ENCODE data around the gene DENND4C.

Gene DENND4C

DNA sequence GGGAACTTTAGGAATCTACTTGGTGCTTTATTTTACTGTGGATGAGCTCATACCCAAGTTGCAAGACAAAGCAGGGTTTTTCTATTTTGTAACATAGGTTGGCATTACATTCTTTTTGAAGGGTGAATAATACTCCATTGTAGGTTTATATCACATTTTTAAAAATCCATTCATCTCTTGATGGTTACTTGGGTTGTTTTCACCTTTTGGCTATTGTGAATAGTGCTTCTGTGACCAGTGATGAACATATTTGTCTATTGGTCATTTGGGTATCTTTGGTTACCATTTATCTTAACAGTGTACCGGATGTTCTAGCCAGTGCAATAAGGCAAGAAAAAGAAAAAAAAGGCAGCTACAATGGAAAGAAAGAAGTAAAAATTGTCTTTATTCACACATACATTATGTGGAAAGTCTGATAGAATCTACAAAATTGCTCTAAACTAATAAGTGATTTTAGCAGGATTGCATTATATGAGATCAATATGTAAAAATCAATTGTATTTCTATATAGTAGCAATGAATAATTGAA lies 40.0 kb downstream of the DENND4C start:
- DNase-seq, result no peak

DNA sequence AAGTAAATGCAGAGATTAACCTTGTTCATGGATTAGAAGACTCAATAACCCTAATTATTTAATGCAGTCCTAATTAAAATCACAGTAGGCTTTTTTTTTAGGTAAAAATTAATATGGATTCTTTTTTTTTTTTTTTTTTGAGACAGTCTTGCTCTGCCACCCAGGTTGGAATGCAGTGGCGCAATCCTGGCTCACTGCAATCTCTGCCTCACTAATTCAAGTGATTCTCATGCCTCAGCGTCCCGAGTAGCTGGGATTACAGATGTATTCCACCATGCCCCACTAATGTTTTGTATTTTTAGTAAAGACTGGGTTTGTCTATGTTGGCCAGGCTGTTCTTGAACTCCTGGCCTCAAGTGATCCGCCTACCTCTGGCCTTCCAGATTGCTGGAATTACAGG lies 40.6 kb downstream of the DENND4C start:
- DNase-seq, result no peak

DNA sequence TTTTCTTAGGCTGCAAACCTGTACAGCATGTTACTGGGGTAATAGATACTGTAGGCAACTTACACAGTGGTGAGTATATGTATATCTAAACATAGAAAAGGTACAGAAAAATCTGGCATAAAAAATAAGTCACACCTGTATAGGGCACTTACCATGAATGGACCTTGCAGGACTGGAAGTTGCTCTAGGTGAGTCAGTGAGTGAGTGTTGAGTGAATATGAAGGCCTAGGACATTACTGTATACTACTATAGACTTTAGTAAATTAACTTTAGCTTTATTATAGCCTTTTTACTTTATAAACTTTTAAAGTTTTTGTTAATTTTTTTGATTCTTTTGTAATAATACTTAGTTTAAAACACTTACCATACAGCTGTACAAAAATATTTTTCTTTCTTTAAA lies 51.3 kb downstream of the DENND4C start:
- DNase-seq, result no peak

DNA sequence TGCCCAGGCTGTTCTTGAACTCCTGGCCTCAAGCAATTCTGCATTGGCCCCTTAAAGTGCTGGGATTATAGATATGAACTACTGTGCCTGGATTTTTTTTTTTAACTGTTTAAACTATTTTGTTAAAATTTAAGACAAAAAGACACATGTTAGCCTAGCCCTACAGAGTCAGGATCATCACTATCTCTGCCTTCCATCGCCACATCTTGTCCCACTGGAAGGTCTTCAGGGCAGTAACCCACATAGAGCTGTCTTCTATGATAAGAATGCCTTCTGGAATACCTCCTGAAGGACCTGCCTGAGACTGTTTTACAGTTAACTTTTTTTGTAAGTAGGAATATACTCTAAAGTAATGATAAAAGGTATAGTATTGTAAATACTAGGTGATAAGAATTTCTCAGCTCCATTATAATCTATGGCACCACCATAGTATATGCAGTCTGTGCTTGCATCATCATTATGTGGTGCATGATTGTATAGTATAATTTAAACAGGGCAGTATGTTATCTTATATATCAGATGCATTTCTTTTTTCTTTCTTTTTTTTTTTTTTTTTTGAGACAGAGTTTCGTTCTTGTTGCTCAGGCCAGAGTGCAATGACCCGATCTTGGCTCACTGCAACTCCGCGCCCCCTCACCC lies 52.7 kb downstream of the DENND4C start:
- no peak for DNase-seq

DNA sequence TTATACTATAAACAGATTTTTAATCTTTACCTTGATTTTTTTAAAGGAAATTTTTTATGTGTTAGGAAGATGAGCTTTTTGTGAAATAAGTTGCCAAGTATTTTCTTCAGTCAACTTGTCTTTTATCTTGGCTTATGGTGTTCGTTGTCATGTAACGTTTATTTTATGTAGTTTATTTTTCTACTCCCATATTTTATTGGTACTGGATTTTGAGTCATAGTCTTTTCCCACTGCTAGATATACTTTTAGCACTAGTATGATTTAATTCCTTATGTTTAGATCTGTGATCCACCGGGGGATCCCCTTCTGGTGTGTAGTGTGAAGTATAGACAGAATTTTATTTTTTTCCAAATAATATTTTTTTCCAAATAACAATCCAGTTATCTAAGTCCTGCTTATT lies 54.2 kb downstream of the DENND4C start:
- DNase-seq, result no peak

DNA sequence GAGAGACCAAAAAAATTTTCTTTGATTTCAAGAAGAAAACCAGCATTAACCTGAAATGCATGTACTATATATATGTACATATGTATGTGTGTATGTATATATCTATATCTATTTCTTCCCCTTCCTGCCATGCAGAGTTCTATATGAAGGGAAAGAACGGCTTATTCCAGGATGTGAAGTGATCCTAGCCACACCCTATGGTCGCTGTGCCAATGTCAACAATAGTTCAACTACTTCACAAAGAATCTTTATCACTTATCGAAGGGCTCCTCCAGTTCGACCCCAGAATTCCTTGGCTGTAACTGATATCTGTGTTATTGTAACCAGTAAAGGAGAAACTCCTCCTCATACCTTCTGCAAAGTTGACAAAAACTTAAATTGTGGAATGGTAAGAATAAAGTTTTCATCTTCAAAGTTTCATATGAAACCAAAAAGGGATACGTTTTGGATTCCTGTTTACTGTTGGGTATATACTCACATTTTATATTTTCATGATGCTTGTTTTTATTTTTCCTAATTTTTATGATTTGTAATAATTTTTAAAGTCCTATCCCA lies 56.2 kb downstream of the DENND4C start:
- DNase-seq, result no peak

DNA sequence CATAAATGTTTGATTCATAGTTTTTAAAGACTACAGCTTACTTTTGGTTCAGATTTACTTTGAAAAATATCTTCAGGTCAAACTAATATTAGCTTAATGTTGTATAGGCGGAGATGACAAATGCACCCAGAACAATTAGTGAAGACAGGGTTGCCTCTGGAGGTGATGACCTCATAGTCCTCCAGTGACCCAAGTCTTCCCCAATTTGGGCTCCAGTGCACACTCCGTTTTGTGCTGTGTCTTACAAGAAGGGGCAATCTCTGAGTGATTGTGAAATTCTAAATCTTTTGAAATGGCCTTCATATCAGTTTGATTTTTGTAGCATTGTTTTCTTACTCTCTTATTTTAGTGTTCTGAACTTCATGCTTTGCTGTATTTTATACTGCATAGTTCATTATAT lies 57.6 kb downstream of the DENND4C start:
- no peak for DNase-seq

DNA sequence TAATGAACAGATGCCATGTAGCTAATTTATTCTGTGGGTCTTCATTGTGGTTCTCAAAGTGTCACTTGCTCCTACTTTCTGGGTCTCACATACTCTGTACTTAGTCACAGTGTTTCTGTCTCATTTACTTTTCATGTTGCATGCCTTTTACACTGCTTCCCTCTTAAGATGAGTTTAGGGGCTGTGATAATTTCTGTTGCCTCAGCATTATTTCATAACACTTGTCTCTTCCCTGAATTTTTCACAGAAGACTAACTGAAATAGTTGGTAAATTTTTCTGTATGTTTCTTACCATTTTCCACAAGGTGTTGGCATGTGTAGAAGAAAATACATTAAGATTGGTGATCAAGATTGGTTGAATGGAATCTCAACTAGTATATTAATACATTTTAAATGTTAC lies 59.6 kb downstream of the DENND4C start:
- DNase-seq, result no peak

DNA sequence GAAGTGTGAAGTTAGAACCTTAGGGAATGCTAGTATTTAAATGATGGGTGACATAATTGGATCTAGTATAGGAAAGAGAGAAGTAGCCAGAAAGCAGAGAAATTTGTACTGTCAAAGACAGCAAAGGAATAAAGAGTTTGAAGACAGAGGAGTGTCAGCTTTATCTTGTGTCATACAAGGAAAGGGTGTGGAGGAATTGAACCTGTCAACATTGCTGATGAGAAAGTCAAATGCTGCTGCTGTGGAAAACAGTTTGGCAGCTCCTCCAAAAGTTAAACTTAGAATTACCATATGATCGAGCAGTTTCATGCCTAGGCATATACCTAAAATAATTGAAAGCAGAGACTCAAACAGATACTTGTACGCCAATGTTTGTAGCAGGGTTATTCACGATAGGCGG lies 63.7 kb downstream of the DENND4C start:
- DNase-seq, result no peak

DNA sequence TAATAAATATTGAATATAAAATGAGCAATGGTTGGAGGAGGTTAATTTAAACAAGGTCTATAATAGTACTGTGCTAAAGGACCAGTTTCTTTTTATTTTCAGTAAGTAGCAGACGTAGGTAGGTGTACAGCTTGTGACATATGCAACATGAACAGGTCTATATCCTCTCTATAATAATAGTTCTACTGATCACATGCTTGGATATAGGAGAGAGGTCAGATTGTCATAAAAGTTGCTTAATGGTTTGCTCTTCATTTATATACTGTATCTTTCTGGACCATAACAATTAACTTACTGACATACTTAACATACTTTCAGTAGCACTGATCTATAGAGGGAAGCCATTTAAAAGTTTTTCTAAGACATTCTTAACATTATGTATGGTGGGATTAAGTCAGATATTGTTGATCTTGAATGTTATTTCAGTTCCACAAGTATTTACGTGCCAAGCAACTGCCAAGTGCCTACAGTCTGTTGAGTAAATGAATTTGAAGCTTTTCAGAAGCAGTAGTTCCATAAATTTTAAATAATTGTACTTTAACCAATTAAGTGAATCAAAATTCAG lies 68.0 kb downstream of the DENND4C start:
- DNase-seq, result no peak

DNA sequence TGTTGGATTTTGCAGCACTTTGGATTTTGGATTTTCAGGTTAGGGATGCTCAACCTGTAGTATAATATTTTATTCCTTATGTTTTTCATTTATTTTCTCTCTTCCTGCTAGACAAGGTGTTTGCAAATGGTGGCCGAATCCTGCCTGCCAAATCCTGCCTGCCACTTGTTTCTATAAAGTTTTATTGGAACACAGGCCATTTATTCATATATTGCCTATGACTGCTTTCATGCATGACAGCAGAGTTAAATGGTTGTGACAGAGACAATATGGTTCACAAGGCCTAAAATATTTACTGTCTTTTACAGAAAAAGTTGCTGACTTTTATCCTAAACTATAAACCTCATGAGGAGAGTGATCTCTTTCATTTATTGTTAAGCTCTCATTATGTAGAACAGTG lies 72.7 kb downstream of the DENND4C start:
- DNase-seq, result no peak

DNA sequence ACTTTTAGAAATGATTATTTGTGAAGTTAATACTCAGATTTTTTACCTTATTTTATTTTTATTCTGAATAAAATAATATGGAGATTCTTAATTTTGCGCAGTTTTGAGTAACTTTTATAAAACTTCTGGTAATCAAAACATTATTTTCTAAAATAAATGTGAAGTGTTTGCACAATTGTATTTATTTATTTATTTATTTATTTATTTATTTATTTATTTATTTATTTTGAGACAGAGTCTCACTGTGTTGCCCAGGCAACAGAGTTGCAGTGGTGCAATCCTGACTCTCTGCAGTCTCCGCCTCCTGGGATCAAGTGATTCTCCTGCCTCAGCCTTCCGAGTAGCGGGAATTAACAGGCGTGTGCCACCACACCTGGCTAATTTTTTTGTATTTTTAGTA lies 76.1 kb downstream of the DENND4C start:
- no peak for DNase-seq

DNA sequence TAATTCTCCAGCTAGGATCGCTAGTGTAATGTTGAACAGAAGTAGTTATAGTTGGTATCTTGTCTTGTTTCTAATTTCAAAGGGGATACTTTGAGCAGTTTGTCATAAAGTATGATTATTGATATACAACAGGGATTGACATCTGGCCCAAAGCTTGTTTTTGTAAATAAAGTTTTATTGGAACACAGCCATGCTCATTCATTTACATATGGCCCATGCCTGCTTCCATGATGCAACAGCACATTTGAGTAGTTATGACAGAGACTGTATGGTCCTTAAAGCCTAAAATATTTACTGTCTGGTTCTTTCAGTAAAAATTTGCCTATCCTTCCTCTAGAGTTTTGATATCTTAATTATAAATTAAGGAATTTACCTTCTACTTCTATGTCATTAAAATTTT lies 79.8 kb downstream of the DENND4C start:
- no peak for DNase-seq

DNA sequence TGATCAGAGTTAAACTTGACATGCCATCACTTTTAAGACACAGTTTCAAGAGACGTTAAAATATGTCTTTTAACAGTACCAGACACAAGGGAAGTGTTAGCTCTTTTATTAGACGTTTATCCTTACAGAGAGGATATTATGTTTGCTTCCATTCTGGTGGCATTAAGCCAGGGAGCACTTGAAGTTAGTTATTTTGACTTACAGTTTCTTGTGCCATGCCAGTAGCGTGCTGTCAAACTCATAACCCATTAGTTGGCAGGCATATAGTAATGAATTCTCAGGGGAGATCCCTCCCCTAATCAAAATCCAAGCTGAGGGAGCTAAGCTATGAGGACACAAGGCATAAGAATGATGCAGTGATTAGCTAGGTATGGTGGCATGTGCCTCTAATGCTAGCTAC lies 83.1 kb downstream of the DENND4C start:
- no peak for DNase-seq

DNA sequence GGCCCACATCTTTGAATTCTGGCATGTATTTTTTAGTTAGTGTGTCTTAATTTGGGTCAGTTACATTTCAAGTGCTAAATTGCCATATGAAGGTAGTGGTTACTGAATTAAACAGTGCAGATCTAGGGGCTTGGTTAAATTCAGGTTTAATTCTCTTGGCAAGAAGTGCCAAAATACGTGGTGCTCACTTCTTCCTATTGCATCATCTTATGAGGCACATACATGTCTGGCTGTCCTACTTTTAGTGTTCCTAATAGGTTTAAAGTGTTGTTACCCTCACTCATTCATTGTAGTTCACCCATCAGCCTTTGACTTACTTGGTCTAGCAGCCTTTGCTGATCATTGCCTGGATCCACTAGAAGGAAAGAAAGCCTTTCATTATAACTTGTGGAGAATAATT lies 90.0 kb downstream of the DENND4C start:
- no peak for DNase-seq

DNA sequence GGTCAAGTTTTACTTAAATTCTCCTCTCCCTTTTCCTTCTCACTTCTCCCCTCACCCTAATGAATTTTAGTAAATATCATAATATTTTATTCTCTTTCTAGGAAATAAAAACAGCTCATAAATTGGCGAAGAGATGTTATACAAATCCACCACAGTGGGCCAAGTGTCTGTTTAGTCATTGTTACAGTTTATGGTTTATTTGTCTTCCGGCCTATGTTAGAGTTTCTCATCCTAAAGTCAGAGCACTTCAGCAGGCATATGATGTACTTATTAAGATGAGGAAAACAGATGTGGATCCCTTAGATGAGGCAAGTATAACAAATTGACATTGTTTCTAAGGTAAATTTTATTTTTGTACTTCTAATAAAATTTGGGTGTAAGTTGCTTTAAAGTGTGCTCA lies 101.4 kb downstream of the DENND4C start:
- DNase-seq, result no peak

DNA sequence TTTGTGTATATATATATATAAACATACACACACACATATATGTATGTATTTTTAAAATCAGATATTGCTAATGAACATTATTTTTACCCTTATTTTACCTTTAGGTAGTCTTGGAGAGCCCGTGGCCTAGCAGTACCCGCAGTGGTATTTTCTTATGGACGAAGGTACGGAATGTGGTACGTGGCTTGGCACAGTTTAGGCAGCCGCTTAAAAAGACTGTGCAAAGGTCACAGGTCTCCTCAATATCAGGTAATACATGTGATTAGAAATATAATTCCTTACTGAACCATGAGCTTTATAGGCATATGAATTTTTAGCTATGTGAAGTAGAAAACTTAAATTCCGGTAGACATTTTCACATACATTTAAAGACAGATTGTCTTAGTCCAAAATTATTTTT lies 105.7 kb downstream of the DENND4C start:
- DNase-seq, result no peak

DNA sequence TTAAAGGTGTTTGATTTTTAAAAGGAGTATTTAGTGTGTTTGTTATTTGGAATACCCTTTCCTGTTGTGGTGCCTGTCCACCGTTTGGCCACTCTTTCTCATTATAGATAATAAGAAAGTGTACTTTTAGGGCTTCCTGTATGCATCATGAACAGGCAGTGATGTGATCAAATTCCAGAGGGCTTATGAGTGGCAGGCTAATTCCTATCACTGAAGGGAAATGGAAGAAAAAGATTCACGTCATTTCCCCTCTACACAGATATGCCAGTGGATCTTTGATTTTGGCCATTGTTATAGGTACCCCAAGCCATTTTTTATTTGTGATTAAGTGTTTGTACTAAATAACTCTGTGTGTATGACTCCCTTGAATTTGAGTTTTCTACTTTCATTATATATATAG lies 112.5 kb downstream of the DENND4C start:
- no peak for DNase-seq

DNA sequence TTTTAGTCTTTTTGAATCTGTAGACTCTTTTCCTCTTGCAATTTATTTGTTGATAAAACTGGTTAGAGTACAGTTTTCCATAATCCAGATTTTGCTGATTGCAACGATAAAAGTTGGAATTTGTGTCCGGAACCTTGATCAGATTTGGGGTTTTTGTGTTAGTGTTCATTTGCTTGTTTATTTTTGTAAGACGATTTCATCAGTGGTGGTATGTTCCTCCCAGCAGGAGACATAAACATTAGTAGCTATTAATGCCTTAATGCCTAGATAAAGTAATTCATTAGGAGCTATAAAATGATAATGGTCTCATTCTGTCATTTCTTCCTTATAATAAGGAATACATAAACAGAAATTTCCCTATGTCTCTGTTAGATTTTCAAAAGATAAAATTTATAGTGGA lies 128.2 kb downstream of the DENND4C start:
- DNase-seq, result no peak

DNA sequence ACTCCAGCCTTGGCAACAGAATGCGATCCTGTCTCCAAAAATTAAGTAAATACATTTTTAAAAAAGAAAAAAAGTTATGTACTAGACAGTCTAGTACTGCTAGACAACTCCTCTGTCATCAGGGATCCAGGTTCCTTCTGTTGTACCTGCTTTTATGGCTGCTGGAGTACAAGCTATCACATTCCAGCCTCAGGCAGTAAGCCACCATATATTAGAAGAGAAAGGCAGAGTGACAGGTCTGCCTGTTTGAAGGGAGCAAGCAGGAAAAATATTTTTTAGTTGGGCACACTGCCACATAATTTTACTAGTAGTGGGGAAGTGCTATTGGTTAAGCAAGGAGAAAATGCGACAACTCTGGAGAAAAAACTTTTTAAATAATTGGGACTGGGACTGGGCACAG lies 138.6 kb downstream of the DENND4C start:
- no peak for DNase-seq

DNA sequence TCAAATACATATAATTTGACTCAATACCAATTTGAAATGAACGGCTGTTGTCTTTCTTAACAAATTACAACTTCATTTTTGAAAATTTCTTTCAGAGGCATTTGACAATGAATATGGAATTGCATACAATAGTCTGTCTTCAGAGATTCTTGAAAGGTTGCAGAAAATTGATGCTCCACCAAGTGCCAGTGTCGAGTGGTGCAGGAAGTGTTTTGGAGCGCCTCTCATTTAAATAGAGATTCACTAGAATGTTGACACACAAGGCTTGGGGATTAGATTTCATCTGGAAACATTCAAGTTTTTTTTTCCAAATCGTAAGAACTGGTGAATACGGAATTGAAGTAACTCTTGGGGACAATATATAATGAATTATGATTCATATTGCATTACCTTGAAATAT lies 141.4 kb downstream of the DENND4C start:
- no peak for DNase-seq

DNA sequence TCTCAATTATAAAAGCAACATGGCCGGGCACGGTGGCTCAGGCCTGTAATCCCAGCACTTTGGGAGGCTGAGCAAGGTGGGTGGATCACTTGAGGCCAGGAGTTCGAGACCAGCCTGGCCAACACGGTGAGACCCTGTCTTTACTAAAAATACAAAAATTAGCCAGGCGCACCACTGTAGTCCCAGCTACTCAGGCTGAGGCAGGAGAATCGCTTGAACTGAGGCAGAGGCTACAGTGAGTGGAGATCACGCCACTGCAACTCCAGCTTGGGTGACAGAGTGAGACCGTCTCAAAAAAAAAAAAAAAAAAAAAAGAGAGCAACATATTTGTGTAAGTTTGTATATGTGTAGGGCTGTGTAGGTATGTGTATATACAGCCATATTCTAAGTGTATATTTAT lies 142.1 kb downstream of the DENND4C start:
- DNase-seq, result no peak

DNA sequence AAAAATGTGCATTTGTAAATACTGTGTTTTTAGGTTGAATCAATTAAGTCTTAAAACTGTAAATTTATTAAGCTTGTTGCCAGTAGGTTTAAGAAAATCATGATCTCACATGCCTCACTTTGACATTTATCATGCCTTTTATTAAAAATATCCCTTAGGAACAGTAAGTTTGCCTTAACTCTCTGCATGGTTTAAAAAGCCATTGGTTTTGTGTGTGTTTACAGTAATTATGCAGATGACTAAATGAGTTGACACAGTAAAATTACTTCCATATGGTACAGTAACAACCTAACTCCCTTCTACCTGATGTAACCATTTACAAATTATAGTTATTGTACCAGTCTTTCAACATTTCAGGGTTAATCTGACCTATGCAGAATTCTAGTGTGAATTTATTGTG lies 143.0 kb downstream of the DENND4C start:
- DNase-seq, result no peak

DNA sequence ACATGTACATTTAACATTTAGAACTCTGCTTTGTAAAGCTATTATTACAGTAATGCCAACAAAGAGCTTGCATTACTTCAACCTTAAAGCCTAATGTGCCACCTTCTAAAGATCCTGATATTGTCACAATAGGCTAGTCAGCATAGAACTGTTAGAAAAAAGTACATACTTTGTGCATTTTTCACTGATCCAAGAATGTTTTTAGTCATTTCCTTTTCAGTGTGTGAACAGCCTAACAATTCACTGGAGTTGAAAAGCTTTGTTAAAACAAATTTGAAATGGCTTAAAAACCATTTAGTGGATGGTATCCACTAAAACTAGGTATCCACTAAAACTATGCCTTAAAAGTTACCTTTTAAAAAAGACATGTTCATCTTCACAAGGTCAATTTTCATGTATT lies 145.0 kb downstream of the DENND4C start:
- no peak for DNase-seq

DNA sequence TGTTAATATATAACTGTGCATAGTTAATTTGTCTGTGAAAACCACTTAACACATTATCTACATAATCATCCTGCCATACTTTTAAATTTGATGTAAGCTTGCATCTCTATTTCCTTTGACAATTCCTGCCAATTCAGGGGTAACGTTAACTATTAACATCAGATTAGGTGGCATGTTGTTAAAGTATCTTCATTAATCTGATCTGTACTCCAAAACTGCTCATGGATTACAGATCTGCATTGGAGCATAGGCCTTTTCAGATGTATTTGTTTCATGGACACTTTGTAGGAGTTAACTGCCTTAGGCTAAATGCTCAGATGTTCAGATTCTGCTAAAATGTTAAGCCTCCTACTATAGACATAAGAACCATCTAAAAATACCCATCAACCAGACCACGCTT lies 146.4 kb downstream of the DENND4C start:
- DNase-seq, result no peak

Measured in NCI-H1105 treated with DMSO at 0.1 percent for 48 hours (cell line).